GM12891 (cell line): ENCODE measurements around the gene PERM1.

ENCODE experiments used
- DNase-seq: peaks from one replicate; pipeline ENCODE4 v3.0.0; 2011; ENCODE audit warnings: low spot score; ENCODE audit not compliant: insufficient read length
- FAIRE-seq: peaks from 2 replicates; lab custom pipeline; 2011; peaks lifted over from hg19 to GRCh38; lab: Jason Lieb, UNC
- PAX5 ChIP-seq: IDR thresholded peaks from 2 replicates; pipeline ENCODE4 v1.6.1; 2011; ENCODE audit warnings: low read length, moderate library complexity, mild to moderate bottlenecking; ENCODE audit not compliant: insufficient read depth, severe bottlenecking
- POLR2A ChIP-seq: IDR thresholded peaks from 2 replicates; pipeline ENCODE4 v1.6.1; 2011; ENCODE audit warnings: low read depth, low read length, control low read depth
- POLR2AphosphoS5 ChIP-seq: IDR thresholded peaks from 2 replicates; pipeline ENCODE4 v1.6.1; 2011; ENCODE audit warnings: low read depth, low read length, control low read depth
- POU2F2 ChIP-seq: IDR thresholded peaks from 2 replicates; pipeline ENCODE4 v1.6.1; 2011; ENCODE audit warnings: low read depth, mild to moderate bottlenecking, control low read depth, low read length, moderate library complexity
- SPI1 ChIP-seq: IDR thresholded peaks from 2 replicates; pipeline ENCODE4 v1.6.1; 2011; ENCODE audit warnings: low read depth, low read length, control low read depth
- TAF1 ChIP-seq: IDR thresholded peaks from 2 replicates; pipeline ENCODE4 v1.6.1; 2011; ENCODE audit warnings: low read depth, low read length, control low read depth

PERM1 gene

DNA sequence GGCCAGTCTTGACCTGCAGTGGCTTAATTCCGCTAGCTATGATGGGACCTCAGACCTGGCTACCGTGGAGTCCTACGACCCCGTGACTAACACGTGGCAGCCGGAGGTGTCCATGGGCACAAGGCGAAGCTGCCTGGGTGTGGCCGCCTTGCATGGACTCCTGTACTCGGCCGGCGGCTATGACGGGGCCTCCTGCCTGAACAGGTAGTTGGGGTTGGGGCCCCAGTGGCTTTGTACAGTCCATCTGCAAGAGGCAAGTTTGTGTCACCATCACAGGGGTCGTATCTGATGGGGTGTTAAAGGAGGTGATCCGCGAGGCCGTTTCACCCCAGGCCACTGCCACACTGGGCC lies 18.6 kb downstream of the PERM1 start:
- FAIRE-seq: no peak
- DNase-seq: no peak
- TF ChIP-seq PAX5: no peak
- no peak for TF ChIP-seq TAF1
- no peak for TF ChIP-seq POU2F2
- TF ChIP-seq SPI1: no peak
- TF ChIP-seq POLR2AphosphoS5: no peak
- no peak for TF ChIP-seq POLR2A

DNA sequence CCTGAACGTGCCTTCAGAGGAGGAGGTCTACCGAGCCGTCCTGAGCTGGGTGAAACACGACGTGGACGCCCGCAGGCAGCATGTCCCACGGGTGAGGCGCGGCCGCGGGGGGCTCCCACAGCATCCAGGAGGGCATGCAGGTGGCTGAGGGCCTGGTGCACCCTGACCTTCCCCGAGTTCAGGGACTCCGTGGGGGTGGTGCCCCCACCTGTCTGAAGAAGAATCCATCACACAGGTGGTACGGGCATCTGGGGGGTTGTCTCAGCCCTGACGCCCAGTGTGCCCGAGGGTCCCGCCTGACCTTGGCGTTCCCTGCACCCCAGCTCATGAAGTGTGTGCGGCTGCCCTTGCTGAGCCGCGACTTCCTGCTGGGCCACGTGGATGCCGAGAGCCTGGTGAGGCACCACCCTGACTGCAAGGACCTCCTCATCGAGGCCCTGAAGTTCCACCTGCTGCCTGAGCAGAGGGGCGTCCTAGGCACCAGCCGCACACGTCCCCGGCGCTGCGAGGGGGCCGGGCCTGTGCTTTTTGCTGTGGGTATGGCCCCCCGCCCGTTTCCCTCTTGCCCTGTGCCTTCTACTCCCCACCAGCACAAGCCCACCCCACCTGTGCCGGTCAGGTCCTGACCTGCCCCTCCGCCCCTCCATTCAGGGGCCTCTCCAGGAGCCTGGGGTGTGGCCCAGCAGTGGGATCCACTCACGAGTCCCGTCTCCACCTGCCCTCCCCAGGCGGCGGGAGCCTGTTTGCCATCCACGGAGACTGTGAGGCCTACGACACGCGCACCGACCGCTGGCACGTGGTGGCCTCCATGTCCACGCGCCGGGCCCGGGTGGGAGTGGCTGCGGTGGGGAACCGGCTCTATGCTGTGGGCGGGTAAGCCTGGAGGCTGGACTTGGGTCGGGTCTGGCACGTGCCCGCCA lies 19.3 kb downstream of the PERM1 start:
- FAIRE-seq (no peak), DNase-seq (no peak)
- no peak for TF ChIP-seq TAF1
- no peak for TF ChIP-seq POLR2A
- no peak for TF ChIP-seq POLR2AphosphoS5
- no peak for TF ChIP-seq SPI1
- TF ChIP-seq POU2F2: no peak
- TF ChIP-seq PAX5: no peak

DNA sequence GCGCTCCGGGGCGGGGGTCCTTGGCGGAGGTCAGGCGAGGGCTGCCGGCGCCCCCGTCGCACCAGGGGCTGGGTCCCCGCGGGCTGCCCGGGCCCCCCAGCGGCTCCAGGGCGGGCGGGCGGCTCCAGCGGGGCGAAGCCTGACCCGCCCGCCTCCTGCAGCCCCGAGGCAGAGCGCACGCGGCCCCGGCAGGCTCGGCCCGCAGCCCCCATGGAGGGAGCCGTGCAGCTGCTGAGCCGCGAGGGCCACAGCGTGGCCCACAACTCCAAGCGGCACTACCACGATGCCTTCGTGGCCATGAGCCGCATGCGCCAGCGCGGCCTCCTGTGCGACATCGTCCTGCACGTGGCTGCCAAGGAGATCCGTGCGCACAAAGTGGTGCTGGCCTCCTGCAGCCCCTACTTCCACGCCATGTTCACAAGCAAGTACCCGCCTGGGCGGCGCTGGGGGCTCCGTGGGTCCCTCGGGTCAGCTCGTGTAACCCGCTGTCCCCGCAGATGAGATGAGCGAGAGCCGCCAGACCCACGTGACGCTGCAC lies 20.7 kb downstream of the PERM1 start:
- FAIRE-seq (peak; percentile 47), DNase-seq (no peak)
- TF ChIP-seq POU2F2 (no peak), PAX5 (no peak), POLR2AphosphoS5 (no peak), SPI1 (no peak), POLR2A (no peak), TAF1 (no peak)

- peak; percentile 97 for DNase-seq
- FAIRE-seq: peak; percentile 79
These were observed 21.3 kb downstream of the PERM1 start, which contains the start of gene KLHL17 for GRCh38 chr1:960363-961131. TSS of gene KLHL17 (plus strand) at chr1:960584. CDS start at chr1:960694, 110 bp downstream.

DNA sequence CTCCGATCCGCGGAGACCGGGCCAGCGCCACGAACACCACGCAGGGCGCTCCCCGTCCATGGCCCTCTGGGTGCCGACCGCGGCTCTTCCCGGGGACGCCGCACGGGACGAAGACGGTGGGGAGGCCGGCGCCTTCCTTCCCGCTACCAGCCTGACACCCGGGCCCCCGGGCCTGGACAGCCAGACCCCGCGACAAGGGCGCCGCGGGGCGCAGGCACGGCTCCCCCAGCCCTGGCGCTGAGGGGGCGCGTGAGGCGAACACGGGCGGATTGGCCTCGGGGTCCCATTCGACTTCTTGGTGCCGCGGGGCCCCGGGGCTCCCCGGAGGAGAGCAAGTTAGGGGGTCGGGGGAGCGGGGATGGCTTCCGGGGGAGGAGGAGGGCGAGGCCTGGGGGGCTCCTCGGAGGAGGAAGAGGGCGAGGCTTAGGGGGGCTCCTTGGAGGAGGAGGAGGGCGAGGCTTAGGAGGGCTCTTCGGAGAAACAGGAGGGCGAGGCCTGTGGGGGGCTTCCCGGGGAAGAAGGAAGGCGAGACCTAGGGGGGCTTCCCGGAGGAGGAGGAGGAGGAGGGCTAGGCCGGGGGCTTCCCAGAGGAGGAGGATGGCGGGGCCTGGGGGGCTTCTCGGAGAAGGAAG lies 22.0 kb downstream of the PERM1 start:
- FAIRE-seq (no peak), DNase-seq (no peak)
- TF ChIP-seq POLR2A (no peak), PAX5 (no peak), SPI1 (no peak), POU2F2 (no peak), TAF1 (no peak), POLR2AphosphoS5 (no peak)

More at GRCh38 chr1:960363-961131, 21.3 kb downstream of the PERM1 start, which contains the start of gene KLHL17:
- TF ChIP-seq TAF1: no peak
- TF ChIP-seq POLR2AphosphoS5: no peak
- no peak for TF ChIP-seq SPI1
- no peak for TF ChIP-seq POLR2A
- TF ChIP-seq PAX5: no peak
- no peak for TF ChIP-seq POU2F2

GRCh38 chr1:958823-959730 lies 22.8 kb downstream of the PERM1 start, which contains the start of gene NOC2L:
TSS of gene NOC2L (minus strand) at chr1:959256. CDS start at chr1:959240, 16 bp downstream.
- DNase-seq (peak; percentile 97), FAIRE-seq (peak; percentile 98)
- TF ChIP-seq TAF1: peak; percentile 92
- TF ChIP-seq POU2F2: no peak
- peak; percentile 80 for TF ChIP-seq POLR2A
- peak; percentile 69 for TF ChIP-seq POLR2AphosphoS5
- no peak for TF ChIP-seq PAX5
- TF ChIP-seq SPI1: no peak

GRCh38 chr1:956636-957035 lies 25.3 kb downstream of the PERM1 start:
- FAIRE-seq (no peak), DNase-seq (no peak)
- no peak for TF ChIP-seq POLR2A

GRCh38 chr1:955474-955873 lies 26.4 kb downstream of the PERM1 start:
- DNase-seq (no peak), FAIRE-seq (no peak)
- no peak for TF ChIP-seq TAF1
